GM21360 (cell line): ENCODE measurements around the gene OR6C75.
"Not testable (repeated sequence)": the region's sequence is repeated elsewhere in the genome, so short reads cannot be mapped to it uniquely, and the experiment has no call there.

Experiments used
- ATAC-seq: cut with Tn5 transposase; IDR thresholded peaks from one replicate; pipeline ENCODE4 v1.9.1; 2021; ENCODE audit warnings: mild to moderate bottlenecking, moderate library complexity; ENCODE audit not compliant: unreplicated experiment

Gene OR6C75

GRCh38 chr12:55362675-55363074, at the start of gene OR6C75:
TSS of gene OR6C75 (plus strand) at chr12:55362975. CDS start at chr12:55365111, 2,136 bp downstream.
- no peak for ATAC-seq

GRCh38 chr12:55314043-55314442, 48.7 kb upstream of the OR6C75 start, which contains the start of gene OR6C1:
TSS of gene OR6C1 (plus strand) at chr12:55314343. CDS start at chr12:55320600, 6,257 bp downstream.
- no peak for ATAC-seq

GRCh38 chr12:55320201-55320600, 42.6 kb upstream of the OR6C75 start:
- ATAC-seq, result no peak

GRCh38 chr12:55325801-55326200, 37.0 kb upstream of the OR6C75 start:
- ATAC-seq, result not testable (repeated sequence)

DNA sequence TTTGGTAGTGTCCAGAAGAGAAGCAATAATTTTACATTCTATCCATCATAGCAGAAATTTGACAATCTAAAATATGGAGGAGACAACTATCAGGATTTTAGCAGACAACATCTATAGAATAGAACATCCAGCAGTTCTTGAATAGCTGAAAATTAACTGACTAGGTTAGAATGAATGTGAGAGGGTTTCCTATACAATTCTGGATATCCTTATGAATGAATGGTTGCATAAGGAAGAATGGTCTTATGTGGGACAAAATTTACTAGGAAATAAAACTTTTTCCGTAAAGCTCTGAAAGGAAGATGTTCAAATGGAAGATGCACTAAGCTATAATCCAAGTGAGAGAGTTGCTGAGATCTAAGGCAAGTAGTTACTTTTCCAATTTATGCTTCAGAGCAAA, 32.3 kb upstream of the OR6C75 start, which contains the start of gene OR6C3:
Gene OR6C3, plus strand, starts transcription at position 301 of the 400 bp plus-strand sequence. CDS start 955 bp downstream, outside the sequence.
- ATAC-seq, result no peak

DNA sequence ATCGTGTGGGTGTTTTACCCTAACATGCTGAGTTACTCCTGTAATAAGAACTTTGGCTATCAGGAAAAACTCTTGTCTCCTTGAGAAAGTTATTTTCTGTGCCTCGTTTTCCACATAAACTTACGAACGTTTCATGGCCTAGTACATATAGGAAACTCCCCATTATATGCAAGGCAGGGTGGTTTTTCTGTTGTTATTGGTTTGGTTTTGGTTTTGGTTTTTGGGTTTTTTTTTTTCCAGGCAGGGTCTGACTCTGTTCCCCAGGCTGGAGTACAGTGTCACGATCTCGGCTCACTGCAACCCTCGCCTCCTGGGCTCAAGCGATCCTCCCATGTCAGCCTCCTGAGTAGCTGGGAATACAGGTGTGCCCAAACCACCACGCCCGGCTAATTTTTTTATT, 26.8 kb upstream of the OR6C75 start:
- no peak for ATAC-seq

DNA sequence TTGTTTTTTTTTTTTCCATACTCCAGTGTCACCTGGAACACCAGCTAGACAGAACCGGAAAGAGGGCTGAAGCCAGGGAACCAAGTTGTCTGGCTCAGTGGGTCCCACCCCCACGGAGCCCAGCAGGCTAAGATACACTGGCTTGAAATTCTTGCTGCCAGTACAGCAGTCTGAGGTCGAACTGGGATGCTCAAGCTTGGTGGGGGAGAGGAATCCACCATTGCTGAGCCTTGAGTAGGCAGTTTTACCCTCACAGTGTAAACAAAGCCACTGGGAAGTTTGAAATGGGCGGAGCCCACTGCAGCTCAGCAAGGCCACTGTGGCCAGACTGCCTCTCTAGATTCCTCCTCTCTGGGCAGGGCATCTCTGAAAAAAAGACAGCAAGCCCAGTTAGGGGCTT, 7.4 kb upstream of the OR6C75 start:
- not testable (repeated sequence) for ATAC-seq

GRCh38 chr12:55365086-55365485, 2.3 kb downstream of the OR6C75 start:
- ATAC-seq, result no peak

- ATAC-seq, result no peak
Measured at GRCh38 chr12:55372521-55372920, 9.7 kb downstream of the OR6C75 start.

DNA sequence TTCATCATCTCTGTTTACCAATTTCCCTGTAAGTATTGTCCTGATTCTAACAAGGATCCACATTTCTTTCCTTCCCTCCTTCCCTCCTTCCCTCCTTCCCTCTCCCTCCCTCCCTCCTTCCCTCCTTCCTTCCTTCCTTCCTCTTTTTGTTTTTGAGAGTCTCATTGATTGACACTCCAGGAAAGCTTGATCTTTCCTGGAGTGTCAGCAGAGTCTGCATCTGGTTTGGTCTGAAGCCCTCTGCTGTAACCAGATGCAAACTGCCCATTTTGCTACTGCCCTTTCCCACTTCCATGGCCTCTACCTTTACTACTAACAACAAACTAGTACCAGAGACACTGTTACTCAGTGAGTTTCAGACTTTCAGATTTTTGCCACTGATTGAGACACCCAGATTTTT, 23.1 kb downstream of the OR6C75 start:
- no peak for ATAC-seq

DNA sequence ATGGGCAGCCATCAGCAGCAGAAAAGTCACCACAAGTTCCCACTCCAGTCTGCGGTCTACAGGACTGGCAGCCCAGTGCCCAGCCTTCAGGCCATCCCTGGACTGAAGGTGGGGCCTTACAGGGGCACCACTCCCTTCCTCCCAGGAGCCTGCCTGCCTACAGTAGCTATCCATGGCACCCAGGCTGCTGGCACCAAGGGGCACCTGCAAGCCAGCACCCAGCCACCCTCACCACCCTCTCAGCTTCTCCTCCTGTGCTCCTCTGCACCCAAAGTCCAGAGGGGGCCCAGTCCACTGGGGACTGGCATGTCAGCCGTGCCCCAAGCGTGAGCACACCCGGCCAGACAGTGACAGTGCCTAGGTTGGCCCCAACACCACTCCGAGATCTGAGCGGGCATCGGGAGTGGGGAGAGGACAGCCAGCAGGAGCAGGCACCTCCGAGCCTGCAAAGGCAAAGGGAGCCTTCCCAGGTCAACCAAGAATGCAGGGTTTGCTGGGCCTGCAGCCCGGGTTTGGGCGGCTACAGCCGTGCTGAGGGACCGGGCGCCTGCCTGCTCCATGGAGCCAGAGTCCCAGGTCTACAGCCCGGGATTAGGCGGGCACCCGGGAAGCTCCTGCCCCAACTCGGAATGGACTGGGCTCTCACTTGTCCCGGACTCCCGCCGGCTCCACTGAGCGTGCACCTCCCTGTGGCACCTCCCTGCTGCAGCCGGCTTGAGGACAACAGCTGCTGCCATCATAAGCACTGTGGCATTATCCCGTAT, 29.4 kb downstream of the OR6C75 start:
- ATAC-seq, result no peak

DNA sequence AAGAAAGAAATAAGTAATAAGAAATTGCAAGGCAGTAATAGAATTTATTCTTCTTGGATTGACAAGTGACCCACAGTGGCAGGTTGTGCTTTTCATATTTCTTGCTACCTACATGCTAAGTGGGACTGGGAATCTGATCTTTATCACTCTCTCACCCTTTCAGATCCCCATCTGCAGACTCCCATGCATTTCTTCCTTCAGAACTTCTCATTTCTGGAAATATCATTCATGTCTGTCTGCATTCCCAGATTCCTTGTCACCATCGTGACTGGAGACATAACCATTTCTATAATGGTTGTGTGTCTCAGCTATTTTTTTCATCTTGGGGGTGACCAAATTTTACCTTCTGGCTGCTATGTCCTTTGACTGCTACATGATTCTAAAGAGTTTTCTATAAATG, 33.6 kb downstream of the OR6C75 start:
- ATAC-seq, result no peak

- ATAC-seq, result no peak
Measured at GRCh38 chr12:55400229-55400628, 37.5 kb downstream of the OR6C75 start, which contains the start of gene OR6C65. TSS of gene OR6C65 (plus strand) at chr12:55400529. CDS start at chr12:55400529, 0 bp downstream.

- ATAC-seq, result no peak
Measured at GRCh38 chr12:55407866-55408265, 45.1 kb downstream of the OR6C75 start.

GRCh38 chr12:55409133-55409532, 46.4 kb downstream of the OR6C75 start:
- not testable (repeated sequence) for ATAC-seq

- not testable (repeated sequence) for ATAC-seq
Measured at GRCh38 chr12:55412138-55412537, 49.4 kb downstream of the OR6C75 start.

DNA sequence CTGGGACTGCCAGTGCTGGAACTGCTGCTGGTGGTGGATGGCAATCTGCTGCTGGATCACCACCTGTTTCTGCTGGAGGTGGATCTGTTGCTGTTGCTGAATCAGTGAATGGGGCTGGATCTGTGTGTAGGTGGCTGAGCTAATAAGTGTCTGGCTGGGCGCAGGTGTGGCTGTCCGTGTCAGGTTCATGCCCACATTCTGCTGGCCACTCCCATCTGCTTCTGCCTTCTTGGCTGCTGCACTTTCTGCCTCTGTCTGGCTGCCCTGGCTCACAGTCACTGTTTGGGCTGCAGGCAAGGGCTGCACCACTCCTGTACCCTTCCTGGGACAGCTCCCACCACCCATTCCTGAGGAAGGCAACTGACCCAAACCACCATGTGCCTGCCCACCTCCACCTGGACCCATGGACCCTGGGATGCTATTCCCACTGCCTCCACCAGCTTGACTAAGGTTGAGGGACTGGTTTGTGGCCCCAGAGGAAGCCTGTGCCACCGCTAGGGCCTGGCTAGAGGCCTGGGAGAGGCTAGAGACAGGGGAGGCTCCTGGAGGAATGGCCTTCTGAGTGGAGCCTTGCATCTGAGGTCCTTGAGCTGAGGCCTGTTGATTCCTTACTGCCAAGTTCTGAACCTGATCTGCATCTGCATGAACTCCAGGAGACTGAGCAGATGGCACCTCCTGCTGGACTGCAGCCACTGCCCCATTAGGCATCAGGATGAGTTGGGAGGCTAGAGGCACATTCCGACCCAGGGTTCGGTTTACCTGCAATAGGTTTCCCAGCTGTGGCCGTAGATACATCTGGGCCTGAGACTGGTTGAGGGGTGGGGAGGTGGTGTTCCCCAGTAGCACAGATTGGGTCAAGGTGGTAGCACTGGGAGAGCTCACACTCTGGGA, 51.0 kb downstream of the OR6C75 start:
- not testable (repeated sequence) for ATAC-seq

DNA sequence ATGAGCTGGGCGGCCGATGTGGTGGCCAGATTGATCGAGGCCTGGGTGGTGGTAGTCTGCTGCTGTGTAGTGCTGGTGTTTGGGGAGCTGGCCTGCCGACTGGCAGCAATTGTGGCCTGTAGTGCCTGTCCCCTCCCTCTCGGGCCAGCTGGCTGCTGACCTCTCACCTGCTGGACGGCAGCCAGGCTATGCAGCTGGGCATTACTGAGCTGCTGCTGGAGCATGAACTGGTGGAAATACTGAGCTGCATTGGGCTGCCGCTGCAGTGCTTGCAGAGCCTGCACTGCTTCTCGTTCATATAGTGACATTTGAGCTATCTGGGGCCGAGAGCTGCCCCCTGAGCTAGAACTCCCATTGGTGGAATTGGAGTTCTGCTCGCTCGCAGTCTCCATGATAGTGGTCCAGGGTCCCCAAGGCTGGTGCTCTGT, 51.6 kb downstream of the OR6C75 start:
- not testable (repeated sequence) for ATAC-seq

GRCh38 chr12:55414889-55415288, 52.1 kb downstream of the OR6C75 start:
- ATAC-seq, result not testable (repeated sequence)

DNA sequence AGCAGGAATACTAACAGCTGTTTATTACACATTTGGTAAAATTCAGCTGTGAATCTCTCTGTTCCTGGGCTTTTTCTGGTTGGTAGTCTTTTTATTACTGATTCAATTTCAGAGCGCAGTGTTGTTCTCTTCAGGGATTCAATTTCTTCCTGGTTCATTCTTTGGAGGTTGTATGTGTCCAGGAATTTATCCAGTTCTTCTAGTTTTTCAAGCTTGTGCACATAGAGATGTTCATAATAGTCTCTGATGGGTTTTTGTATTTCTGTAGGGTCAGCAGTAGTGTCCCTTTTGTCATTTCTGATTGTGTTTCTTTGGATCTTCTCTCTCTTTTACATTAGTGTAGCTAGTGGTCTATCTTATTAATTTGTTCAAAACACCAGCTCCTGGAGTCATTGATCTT, 54.2 kb downstream of the OR6C75 start:
- ATAC-seq, result no peak
